PFSK-1 (cell line): Measurements from ENCODE around the gene ZNF580.

Source experiments
- FOXP2 ChIP-seq: optimal IDR thresholded peaks from 2 replicates; pipeline ENCODE3; 2011; ENCODE audit warnings: borderline replicate concordance, control low read depth, inconsistent platforms; ENCODE audit not compliant: insufficient read depth; ENCODE audit errors: extremely low read length, extremely low read depth
- POLR2AphosphoS5 ChIP-seq: IDR thresholded peaks from 2 replicates; pipeline ENCODE4 v1.6.1; 2012; ENCODE audit warnings: low read depth, mild to moderate bottlenecking, control low read depth, low read length, moderate library complexity
- SIN3A ChIP-seq: IDR thresholded peaks from 2 replicates; pipeline ENCODE4 v1.6.1; 2012; ENCODE audit warnings: mild to moderate bottlenecking, low read length, moderate library complexity, borderline replicate concordance; ENCODE audit not compliant: insufficient read depth
- TAF1 ChIP-seq: IDR thresholded peaks from 2 replicates; pipeline ENCODE4 v1.6.1; 2012; ENCODE audit warnings: low read length, control low read depth, borderline replicate concordance; ENCODE audit not compliant: insufficient read depth

- TF ChIP-seq SIN3A (no peak), TAF1 (no peak), POLR2AphosphoS5 (no peak), FOXP2 (no peak)
Observed at GRCh38 chr19:55615543-55616394, 25.0 kb upstream of the ZNF580 start.
